22Rv1 (cell line): Measurements from ENCODE around the gene SNX17.

ENCODE experiments used
- ZFX ChIP-seq: fragments of 450-650 bp; IDR thresholded peaks from 2 replicates; pipeline ENCODE4 v1.6.1; 2017; ENCODE audit warnings: antibody characterized with exemption, borderline replicate concordance
- TF ChIP-seq, protein P1 (sequence below): fragments of 450-650 bp; IDR thresholded peaks from 2 replicates; pipeline ENCODE4 v1.5.1; 2017; ENCODE audit warnings: mild to moderate bottlenecking

DNA sequence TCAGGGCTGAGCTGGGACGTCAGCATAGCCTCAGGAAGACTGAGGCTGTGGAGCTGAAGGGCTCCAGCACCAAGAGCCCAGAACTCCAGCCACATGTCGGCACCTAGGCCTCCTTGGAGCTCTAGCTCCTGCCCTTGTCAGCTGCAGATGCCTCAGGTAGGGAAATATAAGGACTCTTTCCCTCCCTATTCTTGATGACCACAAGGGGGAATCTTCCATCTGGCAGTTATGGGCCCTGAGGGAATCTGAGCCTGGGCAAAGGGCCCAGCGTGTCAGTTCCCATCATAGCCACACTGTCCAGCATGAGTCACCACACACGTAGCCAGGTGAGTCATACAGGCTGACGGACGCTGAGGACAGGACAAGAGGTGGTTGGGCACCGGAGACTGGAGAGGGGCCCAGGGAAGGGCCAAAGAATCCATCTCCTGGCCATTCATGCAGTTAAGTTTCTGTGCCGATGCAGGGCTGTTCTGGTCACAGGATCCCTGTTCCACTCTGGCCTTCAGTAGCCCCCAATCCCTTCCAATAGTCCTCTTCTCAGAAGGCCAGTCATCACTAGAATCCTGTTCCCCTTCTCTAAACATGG, 49.4 kb upstream of the SNX17 start:
- TF ChIP-seq, protein P1, sequence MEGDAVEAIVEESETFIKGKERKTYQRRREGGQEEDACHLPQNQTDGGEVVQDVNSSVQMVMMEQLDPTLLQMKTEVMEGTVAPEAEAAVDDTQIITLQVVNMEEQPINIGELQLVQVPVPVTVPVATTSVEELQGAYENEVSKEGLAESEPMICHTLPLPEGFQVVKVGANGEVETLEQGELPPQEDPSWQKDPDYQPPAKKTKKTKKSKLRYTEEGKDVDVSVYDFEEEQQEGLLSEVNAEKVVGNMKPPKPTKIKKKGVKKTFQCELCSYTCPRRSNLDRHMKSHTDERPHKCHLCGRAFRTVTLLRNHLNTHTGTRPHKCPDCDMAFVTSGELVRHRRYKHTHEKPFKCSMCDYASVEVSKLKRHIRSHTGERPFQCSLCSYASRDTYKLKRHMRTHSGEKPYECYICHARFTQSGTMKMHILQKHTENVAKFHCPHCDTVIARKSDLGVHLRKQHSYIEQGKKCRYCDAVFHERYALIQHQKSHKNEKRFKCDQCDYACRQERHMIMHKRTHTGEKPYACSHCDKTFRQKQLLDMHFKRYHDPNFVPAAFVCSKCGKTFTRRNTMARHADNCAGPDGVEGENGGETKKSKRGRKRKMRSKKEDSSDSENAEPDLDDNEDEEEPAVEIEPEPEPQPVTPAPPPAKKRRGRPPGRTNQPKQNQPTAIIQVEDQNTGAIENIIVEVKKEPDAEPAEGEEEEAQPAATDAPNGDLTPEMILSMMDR, result peak; percentile 52
- no peak for TF ChIP-seq ZFX
